A549 (cell line): Measurements from ENCODE around the gene PLEKHA1.

Experiments
- CHD2 ChIP-seq: fragments of 150-350 bp; IDR thresholded peaks from 2 replicates; pipeline ENCODE4 v1.6.1; 2014; ENCODE audit warnings: low read length; ENCODE audit not compliant: partially characterized antibody
- MYC ChIP-seq: IDR thresholded peaks from 2 replicates; pipeline ENCODE4 v1.6.1; 2012; ENCODE audit warnings: mild to moderate bottlenecking, inconsistent platforms, low read length, improper control_type of control experiment, borderline replicate concordance
- POLR2A ChIP-seq: IDR thresholded peaks from 2 replicates; pipeline ENCODE4 v1.6.1; 2012; ENCODE audit warnings: mild to moderate bottlenecking, low read length

- TF ChIP-seq MYC: no peak
- no peak for TF ChIP-seq POLR2A
- TF ChIP-seq CHD2: no peak
These were observed 27.2 kb upstream of the PLEKHA1 start for GRCh38 chr10:122347170-122347841.
